T-cell (primary cell): ENCODE measurements around the gene NT5DC2. TPM values are rescaled to one million over a fixed set of nuclear protein-coding genes. Genes with fewer than 3 reads are reported as not detected.

Experiments
- ATAC-seq, 4 experiments: fragments of 200-7000 bp in 3 of 4; fragments of 150-1000 bp in 1 of 4; cut with Tn5 transposase; replicated peaks in 1 of 4; 1 replicate in 3 of 4; 2 replicates in 1 of 4; pipeline ENCODE4 v1.10.0; 2021; ENCODE audit warnings: moderate library complexity in 3 of 4, mild to moderate bottlenecking in 2 of 4, moderate number of reproducible peaks in 1 of 4
- CTCF ChIA-PET, 2 donors: fragments of 300-600 bp; sonication (Branson Sonifier 250); formaldehyde crosslinking; loops; one replicate each; lab custom pipeline; 2022; ENCODE audit warnings: antibody characterized with exemption in 2 of 2; lab: Charles Lee
- POLR2A ChIA-PET, 2 donors: fragments of 300-600 bp; sonication (Branson Sonifier 250); formaldehyde crosslinking; loops; one replicate each; lab custom pipeline; 2022; ENCODE audit warnings: antibody characterized with exemption in 2 of 2; lab: Charles Lee
- DNase-seq, 35 experiments: peaks; one replicate each; pipeline versions ENCODE4 v3.0.0 to v3.0.0-alpha.2; 2013 to 2023
- H3K27ac ChIP-seq: one replicate; pipeline ENCODE4 v1.5.1; 2013; ENCODE audit warnings: low read length
- H3K27me3 ChIP-seq, 2 experiments: replicated peaks in 1 of 2; 1 replicate in 1 of 2; 2 replicates in 1 of 2; pipeline versions ENCODE4 v1.6.1 to v1.7.0; 2013; ENCODE audit warnings: low read length in 1 of 2, mixed read lengths in 1 of 2; ENCODE audit not compliant: control insufficient read depth in 2 of 2, insufficient read depth in 2 of 2; ENCODE audit errors: extremely low read depth in 1 of 2
- H3K36me3 ChIP-seq, 2 donors: 1 replicate in 1 of 2; 2 replicates in 1 of 2; pipeline versions ENCODE4 v1.6.1 to v1.7.0; 2013; ENCODE audit warnings: low read length in 1 of 2; ENCODE audit not compliant: control insufficient read depth in 2 of 2, insufficient read depth in 1 of 2; ENCODE audit errors: extremely low read depth in 1 of 2
- H3K4me1 ChIP-seq, 2 experiments: 1 replicate in 1 of 2; 2 replicates in 1 of 2; pipeline versions ENCODE4 v1.6.1 to v1.7.0; 2013; ENCODE audit warnings: low read length in 2 of 2, mixed read lengths in 1 of 2; ENCODE audit not compliant: insufficient read depth in 2 of 2, control insufficient read depth in 1 of 2; ENCODE audit errors: extremely low read depth in 1 of 2
- H3K4me3 ChIP-seq, 2 donors: 1 replicate in 1 of 2; 2 replicates in 1 of 2; pipeline versions ENCODE4 v1.5.1 to v1.7.0; 2013; ENCODE audit warnings: mild to moderate bottlenecking in 2 of 2, low read length in 1 of 2, moderate library complexity in 1 of 2; ENCODE audit not compliant: control insufficient read depth in 1 of 2; ENCODE audit errors: extremely low read depth in 1 of 2
- H3K9me3 ChIP-seq: 2 replicates; pipeline ENCODE4 v1.7.0; 2013
- H3K27ac Mint-ChIP-seq, 2 donors: one replicate each; pipeline ENCODE4 v1.8.0; 2020 to 2021; ENCODE audit warnings: mild to moderate bottlenecking in 2 of 2, mixed read lengths in 2 of 2
- H3K27me3 Mint-ChIP-seq, 2 donors: one replicate each; pipeline ENCODE4 v1.8.0; 2021 to 2022; ENCODE audit warnings: mixed read lengths in 2 of 2
- H3K36me3 Mint-ChIP-seq: one replicate; pipeline ENCODE4 v1.8.0; 2021; ENCODE audit warnings: mixed read lengths
- H3K4me1 Mint-ChIP-seq, 3 donors: one replicate each; pipeline ENCODE4 v1.8.0; 2020 to 2022; ENCODE audit warnings: mixed read lengths in 3 of 3, mild to moderate bottlenecking in 1 of 3
- H3K4me3 Mint-ChIP-seq, 3 donors: one replicate each; pipeline ENCODE4 v1.8.0; 2020 to 2022; ENCODE audit warnings: mild to moderate bottlenecking in 3 of 3, mixed read lengths in 3 of 3, moderate library complexity in 3 of 3
- H3K9me3 Mint-ChIP-seq, 3 donors: one replicate each; pipeline ENCODE4 v1.8.0; 2020 to 2022; ENCODE audit warnings: mixed read lengths in 3 of 3
- WGBS: methylation state at CpG from one replicate; pipeline ENCODE4 v1.1.5; 2013; ENCODE audit warnings: missing lambda C conversion rate; ENCODE audit not compliant: insufficient coverage; 5-methylcytosine and 5-hydroxymethylcytosine counted together
- total RNA-seq, 35 experiments: library from RNA in 6 of 35; stranded (reverse) in 6 of 35; fragments of 120-200 nt in 1 of 35; gene quantifications; one replicate each; pipeline versions ENCODE4 v1.2.1 to v1.2.4 and lab custom pipeline; 2013 to 2026

NT5DC2 gene
- total RNA-seq, 5 donors from 2014 or later (not counting 1 experiment from before 2014, with no cell fraction given) = 1.9 to 10.9 (median 7.4) TPM

- DNase-seq (no peak), ATAC-seq (no peak)
- POLR2A ChIA-PET = no interaction called here
- Mint-ChIP-seq H3K36me3 (peaks cover 33% of the 10 kb centered on the region), H3K9me3 (no peaks in the 10 kb centered on the region), H3K27me3 (no peaks in the 10 kb centered on the region), H3K4me3 (no peak overlapping the region), H3K27ac (no peak overlapping the region), H3K4me1 (peaks cover 2 to 9% (median 3%) of the 10 kb centered on the region in 3 donors)
- no peak overlapping the region for H3K27ac ChIP-seq
- peaks cover 20 to 60% of the 10 kb centered on the region in 2 donors for H3K36me3 ChIP-seq
- H3K9me3 ChIP-seq = no peaks in the 10 kb centered on the region
- CTCF ChIA-PET = interaction anchor here in 1 of 2 donors (0.6 kb wide), 1 partner anchor 47 kb away, joined by 4 read pairs; no protein-coding TSS in a partner anchor
- WGBS = 86% methylated on average over 21 of the region's 23 CpGs
- H3K4me1 ChIP-seq = peaks cover 0 to 8% of the 10 kb centered on the region in 2 experiments
- no peak overlapping the region for H3K4me3 ChIP-seq
- peaks cover 0 to 3% of the 10 kb centered on the region in 2 experiments for H3K27me3 ChIP-seq
These were observed 42.6 kb downstream of the NT5DC2 start for GRCh38 chr3:52490939-52491526.

- H3K27me3 ChIP-seq = no peaks in the 10 kb centered on the region
- H3K9me3 ChIP-seq = no peaks in the 10 kb centered on the region
- Mint-ChIP-seq H3K36me3 (peaks cover 33% of the 10 kb centered on the region), H3K4me1 (peaks cover 2 to 9% (median 3%) of the 10 kb centered on the region in 3 donors), H3K27me3 (no peaks in the 10 kb centered on the region), H3K9me3 (no peaks in the 10 kb centered on the region), H3K4me3 (no peak overlapping the region), H3K27ac (no peak overlapping the region)
- CTCF ChIA-PET = no interaction called here
- peaks cover 24 to 66% of the 10 kb centered on the region in 2 donors for H3K36me3 ChIP-seq
- H3K4me3 ChIP-seq = no peak overlapping the region
- ATAC-seq (no peak), DNase-seq (no peak)
- 91% methylated on average over 15 of the region's 22 CpGs for WGBS
- H3K27ac ChIP-seq = no peak overlapping the region
- peaks cover 0 to 4% of the 10 kb centered on the region in 2 experiments for H3K4me1 ChIP-seq
- POLR2A ChIA-PET = interaction anchor here in 1 of 2 donors (0.6 kb wide), 1 partner anchor 825 kb away, joined by 3 read pairs; no protein-coding TSS in a partner anchor
These were observed 43.4 kb downstream of the NT5DC2 start for GRCh38 chr3:52490035-52490938.

- H3K27ac ChIP-seq = no peak overlapping the region
- ChIA-PET CTCF (no interaction called here), POLR2A (no interaction called here)
- Mint-ChIP-seq H3K27ac (no peak overlapping the region), H3K36me3 (peaks cover 33% of the 10 kb centered on the region), H3K9me3 (no peaks in the 10 kb centered on the region), H3K4me3 (no peak overlapping the region), H3K4me1 (peaks cover 2 to 4% (median 2%) of the 10 kb centered on the region in 3 donors), H3K27me3 (no peaks in the 10 kb centered on the region)
- peaks cover 27 to 66% of the 10 kb centered on the region in 2 donors for H3K36me3 ChIP-seq
- H3K4me3 ChIP-seq = no peak overlapping the region
- WGBS = 97% methylated on average over 18 of the region's 18 CpGs
- ATAC-seq (no peak), DNase-seq (no peak)
- no peaks in the 10 kb centered on the region for H3K9me3 ChIP-seq
- H3K4me1 ChIP-seq = no peaks in the 10 kb centered on the region
- no peaks in the 10 kb centered on the region for H3K27me3 ChIP-seq
These were observed 44.2 kb downstream of the NT5DC2 start for GRCh38 chr3:52489453-52489852.

GRCh38 chr3:52488746-52489145, 44.9 kb downstream of the NT5DC2 start:
- CTCF ChIA-PET = interaction anchor here in 1 of 2 donors (0.5 kb wide), 1 partner anchor 754 kb away, joined by 3 read pairs; no protein-coding TSS in a partner anchor
- Mint-ChIP-seq H3K36me3 (peaks cover 33% of the 10 kb centered on the region), H3K4me3 (no peak overlapping the region), H3K4me1 (no peaks in the 10 kb centered on the region), H3K27ac (no peak overlapping the region), H3K9me3 (no peaks in the 10 kb centered on the region), H3K27me3 (no peaks in the 10 kb centered on the region)
- Histone ChIP-seq H3K4me3 (no peak overlapping the region), H3K36me3 (peaks cover 27 to 66% of the 10 kb centered on the region in 2 donors), H3K9me3 (no peaks in the 10 kb centered on the region), H3K27me3 (no peaks in the 10 kb centered on the region), H3K4me1 (no peaks in the 10 kb centered on the region), H3K27ac (no peak overlapping the region)
- ATAC-seq (no peak), DNase-seq (no peak)
- WGBS = 94% methylated on average over 2 of the region's 3 CpGs
- POLR2A ChIA-PET = no interaction called here

GRCh38 chr3:52487788-52488691, 45.6 kb downstream of the NT5DC2 start:
- H3K27ac Mint-ChIP-seq = no peak overlapping the region
- peaks cover 35% of the 10 kb centered on the region for H3K36me3 Mint-ChIP-seq
- Histone ChIP-seq H3K4me1 (no peaks in the 10 kb centered on the region), H3K27ac (no peak overlapping the region), H3K36me3 (peaks cover 27 to 69% of the 10 kb centered on the region in 2 donors), H3K27me3 (no peaks in the 10 kb centered on the region), H3K9me3 (no peaks in the 10 kb centered on the region), H3K4me3 (no peak overlapping the region)
- whole genome bisulfite sequencing = 97% methylated on average over 53 of the region's 59 CpGs
- DNase-seq = no peak
- CTCF ChIA-PET = interaction anchor here in 1 of 2 donors (0.5 kb wide), 1 partner anchor 15 kb away, joined by 4 read pairs; no protein-coding TSS in a partner anchor
- no peaks in the 10 kb centered on the region for H3K9me3 Mint-ChIP-seq
- ATAC-seq = peak in 1 of 4 experiments; percentile 10
- H3K27me3 Mint-ChIP-seq = no peaks in the 10 kb centered on the region
- H3K4me3 Mint-ChIP-seq = no peak overlapping the region
- H3K4me1 Mint-ChIP-seq = no peaks in the 10 kb centered on the region
- POLR2A ChIA-PET = no interaction called here
